AG04450 (cell line): ENCODE results near the gene TANGO6. TPM values are rescaled to one million over a fixed set of nuclear protein-coding genes. Genes with fewer than 3 reads are reported as not detected.

ENCODE experiments used
- CTCF ChIA-PET: fragments of 300-600, 350-600 bp; formaldehyde crosslinking; extraction: SDS; loops from one replicate; lab custom pipeline; 2022; ENCODE audit warnings: antibody characterized with exemption, inconsistent platforms; lab: Charles Lee
- POLR2A ChIA-PET: fragments of 350-600 bp; formaldehyde crosslinking; extraction: SDS; loops from one replicate; lab custom pipeline; 2021; ENCODE audit warnings: antibody characterized with exemption, inconsistent platforms; lab: Yijun Ruan, JAX
- DNase-seq: peaks from one replicate; pipeline ENCODE4 v3.0.0-alpha.2; 2011; ENCODE audit warnings: low read depth, low spot score
- H3K27ac ChIP-seq: one replicate; pipeline ENCODE4 v1.5.1; 2012; ENCODE audit warnings: low read depth, low read length, control low read depth
- H3K27me3 ChIP-seq: one replicate; pipeline ENCODE4 v1.6.0; 2012; ENCODE audit warnings: low read length; ENCODE audit not compliant: control insufficient read depth, insufficient read depth
- H3K4me3 ChIP-seq: 2 replicates; pipeline ENCODE4 v1.5.1; 2011; ENCODE audit warnings: mild to moderate bottlenecking, low read depth, low read length, control low read depth
- H3K9me3 ChIP-seq: 2 replicates; pipeline ENCODE4 v1.5.1; 2012; ENCODE audit warnings: low read length; ENCODE audit not compliant: control insufficient read depth, insufficient read depth
- polyA plus RNA-seq: library from polyadenylated mRNA; depleted of rRNA; stranded (reverse); fragments of >200 nt; gene quantifications from 2 replicates; pipeline ENCODE4 v1.2.3, GENCODE V29; 2011
- TF ChIP-seq, protein P1 (sequence below): IDR thresholded peaks from 2 replicates; pipeline ENCODE4 v1.5.1; 2011; ENCODE audit warnings: low read depth, low read length, control low read depth, inconsistent platforms

TANGO6 gene
- polyA plus RNA-seq, 1 experiment = 11.6 TPM

DNA sequence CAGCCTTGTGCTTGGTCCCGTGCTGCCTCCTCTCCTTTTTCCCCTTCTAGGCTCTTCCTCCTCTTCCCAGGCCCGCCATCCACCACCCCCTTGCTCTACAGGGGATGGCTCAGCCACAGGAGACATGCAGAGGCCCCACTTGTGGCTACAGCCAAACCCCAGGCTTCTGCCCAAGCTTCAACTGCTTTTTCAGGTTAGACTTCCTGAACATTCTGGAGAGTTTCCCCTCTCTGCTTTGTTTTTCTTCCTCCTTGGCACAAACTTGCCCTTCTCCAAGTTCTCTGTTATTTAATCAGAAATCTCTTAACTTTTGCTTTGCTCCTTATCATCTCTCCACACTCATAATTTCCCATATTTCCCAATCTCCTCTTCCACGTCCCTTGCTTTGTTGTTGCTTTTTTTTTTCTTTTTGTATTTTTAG lies 243.8 kb downstream of the TANGO6 start:
- H3K27ac ChIP-seq = no peak overlapping the region
- H3K4me3 ChIP-seq = no peak overlapping the region
- H3K9me3 ChIP-seq = no peaks in the 10 kb centered on the region
- DNase-seq = no peak
- TF ChIP-seq, protein P1, sequence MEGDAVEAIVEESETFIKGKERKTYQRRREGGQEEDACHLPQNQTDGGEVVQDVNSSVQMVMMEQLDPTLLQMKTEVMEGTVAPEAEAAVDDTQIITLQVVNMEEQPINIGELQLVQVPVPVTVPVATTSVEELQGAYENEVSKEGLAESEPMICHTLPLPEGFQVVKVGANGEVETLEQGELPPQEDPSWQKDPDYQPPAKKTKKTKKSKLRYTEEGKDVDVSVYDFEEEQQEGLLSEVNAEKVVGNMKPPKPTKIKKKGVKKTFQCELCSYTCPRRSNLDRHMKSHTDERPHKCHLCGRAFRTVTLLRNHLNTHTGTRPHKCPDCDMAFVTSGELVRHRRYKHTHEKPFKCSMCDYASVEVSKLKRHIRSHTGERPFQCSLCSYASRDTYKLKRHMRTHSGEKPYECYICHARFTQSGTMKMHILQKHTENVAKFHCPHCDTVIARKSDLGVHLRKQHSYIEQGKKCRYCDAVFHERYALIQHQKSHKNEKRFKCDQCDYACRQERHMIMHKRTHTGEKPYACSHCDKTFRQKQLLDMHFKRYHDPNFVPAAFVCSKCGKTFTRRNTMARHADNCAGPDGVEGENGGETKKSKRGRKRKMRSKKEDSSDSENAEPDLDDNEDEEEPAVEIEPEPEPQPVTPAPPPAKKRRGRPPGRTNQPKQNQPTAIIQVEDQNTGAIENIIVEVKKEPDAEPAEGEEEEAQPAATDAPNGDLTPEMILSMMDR = no peak
- CTCF ChIA-PET = no interaction called here
- H3K27me3 ChIP-seq = no peaks in the 10 kb centered on the region
- POLR2A ChIA-PET = no interaction called here

DNA sequence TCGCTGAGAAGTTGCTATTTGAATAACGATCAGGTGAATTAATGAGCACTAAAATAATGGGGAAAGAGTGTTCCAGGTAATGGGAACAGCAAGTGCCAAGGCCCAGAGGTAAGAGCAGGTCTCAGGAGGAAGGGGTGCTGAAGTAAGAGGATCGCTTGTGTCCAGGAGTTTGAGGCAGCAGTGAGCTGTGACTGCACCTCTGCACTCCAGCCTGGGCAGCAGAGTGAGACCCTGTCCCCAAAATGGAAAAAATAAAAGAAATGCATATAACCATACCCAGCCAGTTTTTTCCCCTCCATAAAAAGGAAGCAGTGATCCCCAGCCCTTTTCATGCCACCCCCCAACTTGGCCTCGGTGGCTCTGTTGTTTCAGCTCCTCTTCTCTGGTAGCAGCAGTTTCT lies 245.4 kb downstream of the TANGO6 start:
- DNase-seq = no peak
- H3K9me3 ChIP-seq = no peaks in the 10 kb centered on the region
- CTCF ChIA-PET = interaction anchor here (1.2 to 1.3 kb wide), 2 partner anchors 35 to 127 kb away, joined by 3 read pairs; no protein-coding TSS in a partner anchor
- H3K27me3 ChIP-seq = no peaks in the 10 kb centered on the region
- H3K27ac ChIP-seq = no peak overlapping the region
- no peak overlapping the region for H3K4me3 ChIP-seq
- TF ChIP-seq, protein P1 = no peak
- POLR2A ChIA-PET = interaction anchor here (0.6 kb wide), 1 partner anchor 499 kb away, joined by 6 read pairs; no protein-coding TSS in a partner anchor

DNA sequence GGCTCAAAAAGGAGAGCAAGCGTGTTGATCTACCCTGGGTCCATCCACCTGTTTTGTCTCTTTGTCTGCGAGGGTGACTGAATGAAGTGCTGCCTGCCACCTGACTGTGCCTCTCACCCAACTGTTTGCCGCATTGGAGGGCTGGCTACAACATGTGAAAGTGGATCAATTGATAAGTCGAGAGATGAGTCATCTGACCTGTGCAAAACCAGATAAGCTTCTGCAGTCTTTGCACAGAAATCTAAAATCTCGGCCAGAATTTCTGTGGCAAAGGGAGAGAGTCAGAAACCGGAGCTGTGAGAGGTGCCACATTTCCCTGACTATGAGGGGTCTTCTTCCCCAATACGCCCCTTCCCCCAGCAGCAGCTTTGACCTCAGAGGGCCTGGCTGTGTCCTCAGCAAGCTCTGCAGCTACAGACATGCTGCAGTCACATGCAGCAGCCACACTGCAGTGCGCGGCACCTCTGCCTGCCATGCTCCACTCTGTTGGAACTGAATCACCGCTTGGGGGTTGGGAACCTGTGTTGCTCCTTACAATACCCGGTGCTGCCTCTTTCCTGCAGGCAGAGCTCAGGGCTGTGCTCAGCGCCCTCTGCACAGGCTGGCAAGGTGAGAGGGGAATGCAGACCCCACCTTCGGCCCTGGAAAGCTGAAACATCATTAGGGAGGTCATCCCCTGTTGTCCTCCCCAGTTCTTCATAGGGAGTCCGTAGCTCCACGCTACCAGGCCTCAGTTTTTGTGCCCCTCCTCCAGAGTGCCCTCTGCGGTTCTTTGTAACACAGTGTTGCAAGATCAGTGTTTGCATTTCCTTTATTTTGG lies 246.0 kb downstream of the TANGO6 start:
- Histone ChIP-seq H3K27me3 (no peaks in the 10 kb centered on the region), H3K27ac (no peak overlapping the region), H3K4me3 (no peak overlapping the region), H3K9me3 (no peaks in the 10 kb centered on the region)
- POLR2A ChIA-PET = interaction anchor here (0.6 kb wide), 1 partner anchor 498 kb away, joined by 6 read pairs; no protein-coding TSS in a partner anchor
- no peak for DNase-seq
- TF ChIP-seq, protein P1 = no peak
- CTCF ChIA-PET = interaction anchor here (1.2 to 1.3 kb wide), 2 partner anchors 35 to 127 kb away, joined by 3 read pairs; no protein-coding TSS in a partner anchor

- ChIA-PET CTCF (no interaction called here), POLR2A (no interaction called here)
- no peak for DNase-seq
- TF ChIP-seq, protein P1 = no peak
- H3K4me3 ChIP-seq = no peak overlapping the region
- no peaks in the 10 kb centered on the region for H3K9me3 ChIP-seq
- H3K27me3 ChIP-seq = no peaks in the 10 kb centered on the region
- H3K27ac ChIP-seq = no peak overlapping the region
These were observed 250.6 kb downstream of the TANGO6 start for GRCh38 chr16:69093974-69094373.

DNA sequence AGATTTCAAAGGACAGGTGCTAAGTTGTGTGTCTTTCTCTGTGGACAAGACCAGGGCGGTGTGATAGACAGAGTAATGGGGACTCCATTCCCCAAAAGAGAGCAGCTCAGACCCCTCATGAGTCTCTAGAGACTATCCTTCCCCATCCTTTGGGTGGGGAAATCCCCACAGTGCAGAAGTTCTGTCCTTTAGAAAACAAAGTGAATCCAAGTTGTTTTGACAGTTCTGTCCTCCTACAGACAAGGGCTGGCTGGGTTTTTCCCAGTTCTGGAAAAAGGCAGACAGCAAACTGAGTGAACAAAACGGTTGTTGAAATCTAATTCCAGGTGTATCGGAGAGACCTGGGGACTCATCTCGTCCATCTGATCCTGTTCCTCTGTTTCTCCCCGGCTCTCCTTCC lies 251.2 kb downstream of the TANGO6 start:
- POLR2A ChIA-PET = no interaction called here
- no peak for DNase-seq
- CTCF ChIA-PET = interaction anchor here (1.2 kb wide), 1 partner anchor 29 kb away, joined by 3 read pairs; no protein-coding TSS in a partner anchor

More for the DNA sequence above, 251.2 kb downstream of the TANGO6 start:
- Histone ChIP-seq H3K27ac (no peak overlapping the region), H3K9me3 (no peaks in the 10 kb centered on the region), H3K27me3 (no peaks in the 10 kb centered on the region), H3K4me3 (no peak overlapping the region)
- TF ChIP-seq, protein P1 = no peak
